KMS-11 (cell line): Measurements from ENCODE around the gene DCST2.

Experiments used
- H2AFZ ChIP-seq: fragments of 200-600 bp; sonication (generic); 2 replicates; pipeline ENCODE4 v1.6.1; 2016; ENCODE audit warnings: antibody characterized with exemption, mixed run types, low read depth
- H3K27ac ChIP-seq: fragments of 200-600 bp; sonication (generic); 2 replicates; pipeline ENCODE4 v1.6.1; 2016; ENCODE audit warnings: mild to moderate bottlenecking, mixed run types
- H3K27me3 ChIP-seq: fragments of 200-600 bp; sonication (generic); 2 replicates; pipeline ENCODE4 v1.6.1; 2017; ENCODE audit warnings: mild to moderate bottlenecking, low read depth, mixed run types, moderate library complexity; ENCODE audit not compliant: insufficient read depth
- H3K36me3 ChIP-seq: fragments of 200-600 bp; sonication (generic); 2 replicates; pipeline ENCODE4 v1.6.1; 2017; ENCODE audit warnings: mild to moderate bottlenecking, mixed run types; ENCODE audit not compliant: insufficient read depth
- H3K4me1 ChIP-seq: fragments of 200-600 bp; sonication (generic); 2 replicates; pipeline ENCODE4 v1.6.1; 2016; ENCODE audit warnings: mild to moderate bottlenecking, low read depth, mixed run types; ENCODE audit not compliant: poor library complexity, severe bottlenecking
- H3K4me2 ChIP-seq: fragments of 200-600 bp; sonication (generic); 2 replicates; pipeline ENCODE4 v1.7.0; 2016; ENCODE audit warnings: mild to moderate bottlenecking, mixed run types
- H3K4me3 ChIP-seq: fragments of 200-600 bp; sonication (generic); IDR thresholded peaks from 2 replicates; pipeline ENCODE4 v1.6.1; 2017; ENCODE audit warnings: low read depth, low read length, mixed read lengths; ENCODE audit not compliant: insufficient read depth
- H3K79me2 ChIP-seq: fragments of 200-600 bp; sonication (generic); 2 replicates; pipeline ENCODE4 v1.6.1; 2016; ENCODE audit warnings: low read depth, mixed run types; ENCODE audit not compliant: insufficient read depth
- H3K9ac ChIP-seq: fragments of 200-600 bp; sonication (generic); 2 replicates; pipeline ENCODE4 v1.6.1; 2016; ENCODE audit warnings: mild to moderate bottlenecking, mixed run types
- H4K20me1 ChIP-seq: fragments of 200-600 bp; sonication (generic); 2 replicates; pipeline ENCODE4 v1.6.1; 2016; ENCODE audit warnings: mild to moderate bottlenecking, mixed run types; ENCODE audit not compliant: insufficient read depth
- TF ChIP-seq, protein P1 (sequence below): fragments of 200-600 bp; sonication (generic); conservative IDR thresholded peaks from 2 replicates; pipeline ENCODE4 v1.6.1; 2017; ENCODE audit warnings: low read depth, mild to moderate bottlenecking, antibody characterized with exemption, low read length, moderate library complexity, mixed read lengths

Gene DCST2

GRCh38 chr1:155048449-155049334 is 15.1 kb upstream of the DCST2 start:
- Histone ChIP-seq H3K4me3 (no peak overlapping the region), H3K27ac (no peak overlapping the region), H4K20me1 (no peaks in the 10 kb centered on the region), H3K27me3 (no peaks in the 10 kb centered on the region), H3K4me2 (no peak overlapping the region; the same call in 1 of the 2 replicates), H3K9ac (no peak overlapping the region), H3K36me3 (no peaks in the 10 kb centered on the region), H2AFZ (no peak overlapping the region), H3K79me2 (peaks cover 13% of the 10 kb centered on the region; the same call in 1 of the 2 replicates), H3K4me1 (peaks cover 60% of the 10 kb centered on the region)
- TF ChIP-seq, protein P1, sequence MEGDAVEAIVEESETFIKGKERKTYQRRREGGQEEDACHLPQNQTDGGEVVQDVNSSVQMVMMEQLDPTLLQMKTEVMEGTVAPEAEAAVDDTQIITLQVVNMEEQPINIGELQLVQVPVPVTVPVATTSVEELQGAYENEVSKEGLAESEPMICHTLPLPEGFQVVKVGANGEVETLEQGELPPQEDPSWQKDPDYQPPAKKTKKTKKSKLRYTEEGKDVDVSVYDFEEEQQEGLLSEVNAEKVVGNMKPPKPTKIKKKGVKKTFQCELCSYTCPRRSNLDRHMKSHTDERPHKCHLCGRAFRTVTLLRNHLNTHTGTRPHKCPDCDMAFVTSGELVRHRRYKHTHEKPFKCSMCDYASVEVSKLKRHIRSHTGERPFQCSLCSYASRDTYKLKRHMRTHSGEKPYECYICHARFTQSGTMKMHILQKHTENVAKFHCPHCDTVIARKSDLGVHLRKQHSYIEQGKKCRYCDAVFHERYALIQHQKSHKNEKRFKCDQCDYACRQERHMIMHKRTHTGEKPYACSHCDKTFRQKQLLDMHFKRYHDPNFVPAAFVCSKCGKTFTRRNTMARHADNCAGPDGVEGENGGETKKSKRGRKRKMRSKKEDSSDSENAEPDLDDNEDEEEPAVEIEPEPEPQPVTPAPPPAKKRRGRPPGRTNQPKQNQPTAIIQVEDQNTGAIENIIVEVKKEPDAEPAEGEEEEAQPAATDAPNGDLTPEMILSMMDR, result no peak

DNA sequence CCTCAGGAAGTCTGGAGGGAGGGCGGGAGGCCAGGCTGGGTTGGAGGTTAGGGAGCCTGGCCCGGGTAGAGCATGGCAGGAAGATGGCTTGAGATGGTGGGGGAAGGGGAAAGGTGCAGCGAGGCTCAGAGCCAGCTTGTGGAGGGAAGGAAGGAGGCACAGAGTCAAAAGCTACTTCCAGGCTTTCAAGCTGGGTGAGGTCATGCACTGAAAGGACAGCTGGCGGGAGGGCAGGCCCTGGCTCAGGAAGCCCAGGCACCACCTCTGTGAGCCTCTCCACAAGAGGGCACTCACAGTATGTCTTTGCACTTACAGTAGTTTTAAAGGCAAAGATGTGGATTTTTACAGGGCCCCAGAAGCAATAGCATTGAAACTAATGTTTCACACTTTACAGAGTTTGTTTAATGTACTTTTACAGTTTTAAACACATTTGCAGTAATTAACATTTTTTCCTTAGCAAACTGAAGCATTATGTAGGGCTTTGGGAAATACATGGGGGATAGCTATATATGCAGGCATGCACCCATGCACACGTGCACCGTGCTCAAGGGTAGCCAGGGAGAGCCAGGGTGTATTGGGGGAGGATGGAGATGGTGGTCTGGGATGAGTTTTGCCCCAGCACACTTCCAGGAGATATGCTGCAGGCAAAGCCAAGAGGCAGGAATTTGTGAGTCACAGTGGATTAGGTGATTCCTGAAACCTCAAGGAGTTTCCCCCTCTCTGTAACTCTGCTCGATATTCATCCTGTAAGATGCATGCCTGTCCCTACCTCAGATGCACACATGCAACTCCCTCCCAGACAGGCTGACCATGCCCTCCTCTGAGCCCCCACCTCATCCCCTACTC is 11.5 kb upstream of the DCST2 start:
- H3K9ac ChIP-seq, result no peak overlapping the region
- peaks cover 43% of the 10 kb centered on the region for H3K4me1 ChIP-seq
- no peaks in the 10 kb centered on the region for H4K20me1 ChIP-seq
- H3K79me2 ChIP-seq, result no peaks in the 10 kb centered on the region
- H3K36me3 ChIP-seq, result no peaks in the 10 kb centered on the region
- TF ChIP-seq, protein P1, result peak; percentile 96
- H3K4me2 ChIP-seq, result peak overlapping the region; percentile 1; the same call in 1 of the 2 replicates
- H2AFZ ChIP-seq, result peak overlapping the region; percentile 4; the same call in 1 of the 2 replicates
- H3K27ac ChIP-seq, result no peak overlapping the region
- no peak overlapping the region for H3K4me3 ChIP-seq
- H3K27me3 ChIP-seq, result no peaks in the 10 kb centered on the region

GRCh38 chr1:155044365-155044764 is 10.8 kb upstream of the DCST2 start:
- H3K4me2 ChIP-seq, result peak overlapping the region; percentile 1; the same call in 1 of the 2 replicates
- no peaks in the 10 kb centered on the region for H4K20me1 ChIP-seq
- no peaks in the 10 kb centered on the region for H3K79me2 ChIP-seq
- H3K4me3 ChIP-seq, result no peak overlapping the region
- H2AFZ ChIP-seq, result peak overlapping the region; percentile 4; the same call in 1 of the 2 replicates
- H3K4me1 ChIP-seq, result peaks cover 36% of the 10 kb centered on the region
- H3K27me3 ChIP-seq, result no peaks in the 10 kb centered on the region; the same call in 1 of the 2 replicates
- no peak overlapping the region for H3K27ac ChIP-seq
- TF ChIP-seq, protein P1, result no peak
- no peak overlapping the region for H3K9ac ChIP-seq
- H3K36me3 ChIP-seq, result no peaks in the 10 kb centered on the region

GRCh38 chr1:155043793-155044192 is 10.2 kb upstream of the DCST2 start:
- Histone ChIP-seq H3K4me1 (peaks cover 33% of the 10 kb centered on the region), H3K36me3 (no peaks in the 10 kb centered on the region), H3K4me3 (no peak overlapping the region), H3K27me3 (no peaks in the 10 kb centered on the region; the same call in 1 of the 2 replicates), H3K9ac (no peak overlapping the region), H4K20me1 (no peaks in the 10 kb centered on the region), H2AFZ (no peak overlapping the region), H3K4me2 (no peak overlapping the region), H3K79me2 (no peaks in the 10 kb centered on the region), H3K27ac (no peak overlapping the region)
- TF ChIP-seq, protein P1, result no peak
